Measurements from ENCODE around the gene CCDC167. TPM values are rescaled to one million over a fixed set of nuclear protein-coding genes. Genes with fewer than 3 reads are reported as not detected.

CCDC167 gene
- total RNA-seq, 4 donors from 2014 or later: 16.4 to 77.8 (median 41.6) TPM

DNA sequence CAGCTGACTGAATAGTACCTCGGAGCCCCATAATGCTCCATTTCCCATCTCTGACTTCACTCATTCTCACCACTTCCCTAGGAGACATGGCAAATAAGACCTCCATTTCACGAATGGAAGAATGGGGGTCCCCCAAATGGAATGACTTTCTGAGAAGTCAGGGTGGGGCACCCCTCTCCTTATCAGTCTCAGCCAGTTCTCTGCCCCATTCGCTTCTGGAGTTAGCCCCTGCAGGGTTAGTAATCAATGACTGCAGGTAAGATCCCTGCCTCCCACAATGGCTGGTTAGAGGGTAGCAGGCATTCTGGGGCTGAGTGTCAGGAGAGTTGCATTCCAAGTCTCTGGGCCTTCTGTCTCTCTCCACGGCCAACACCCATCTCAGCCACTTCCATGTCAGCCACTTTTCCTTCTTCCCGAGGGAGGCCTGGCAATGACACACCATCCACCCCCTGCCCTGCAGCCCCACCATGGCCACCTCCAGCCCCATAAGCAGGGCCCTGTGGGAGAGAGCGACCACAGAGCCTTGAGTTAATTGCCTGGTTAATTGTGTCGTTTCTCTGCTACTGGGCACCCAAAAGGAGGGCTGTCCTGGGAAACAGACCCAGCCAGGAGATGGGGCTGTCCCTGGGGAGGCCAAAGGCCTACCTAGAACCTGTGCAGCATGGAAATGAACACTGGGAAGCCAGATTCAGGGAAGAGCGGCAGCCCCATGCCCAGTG, 13.4 kb downstream of the CCDC167 start:
- intact Hi-C loops (cut with DNase I): loop anchor here (10.0 kb wide), 1 partner anchor 209 kb away; the partner anchor contains the start of gene MDGA1
- WGBS, 2 donors: 83 to 91% methylated on average over 2 to 7 of the region's 8 CpGs
- Histone ChIP-seq H3K4me3 (no peak overlapping the region), H3K27me3 (no peaks in the 10 kb centered on the region), H3K4me1 (peaks cover 0 to 24% (median 3%) of the 10 kb centered on the region in 3 donors), H3K27ac (no peak overlapping the region), H3K36me3 (peaks cover 5 to 41% (median 14%) of the 10 kb centered on the region in 3 donors), H3K9me3 (no peaks in the 10 kb centered on the region)
- TF ChIP-seq, protein P1, sequence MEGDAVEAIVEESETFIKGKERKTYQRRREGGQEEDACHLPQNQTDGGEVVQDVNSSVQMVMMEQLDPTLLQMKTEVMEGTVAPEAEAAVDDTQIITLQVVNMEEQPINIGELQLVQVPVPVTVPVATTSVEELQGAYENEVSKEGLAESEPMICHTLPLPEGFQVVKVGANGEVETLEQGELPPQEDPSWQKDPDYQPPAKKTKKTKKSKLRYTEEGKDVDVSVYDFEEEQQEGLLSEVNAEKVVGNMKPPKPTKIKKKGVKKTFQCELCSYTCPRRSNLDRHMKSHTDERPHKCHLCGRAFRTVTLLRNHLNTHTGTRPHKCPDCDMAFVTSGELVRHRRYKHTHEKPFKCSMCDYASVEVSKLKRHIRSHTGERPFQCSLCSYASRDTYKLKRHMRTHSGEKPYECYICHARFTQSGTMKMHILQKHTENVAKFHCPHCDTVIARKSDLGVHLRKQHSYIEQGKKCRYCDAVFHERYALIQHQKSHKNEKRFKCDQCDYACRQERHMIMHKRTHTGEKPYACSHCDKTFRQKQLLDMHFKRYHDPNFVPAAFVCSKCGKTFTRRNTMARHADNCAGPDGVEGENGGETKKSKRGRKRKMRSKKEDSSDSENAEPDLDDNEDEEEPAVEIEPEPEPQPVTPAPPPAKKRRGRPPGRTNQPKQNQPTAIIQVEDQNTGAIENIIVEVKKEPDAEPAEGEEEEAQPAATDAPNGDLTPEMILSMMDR (IDR thresholded peaks at IDR 0.05): no peak
- TF ChIP-seq POLR2A (IDR thresholded peaks at IDR 0.05): no peak
- DNase-seq: no peak

DNA sequence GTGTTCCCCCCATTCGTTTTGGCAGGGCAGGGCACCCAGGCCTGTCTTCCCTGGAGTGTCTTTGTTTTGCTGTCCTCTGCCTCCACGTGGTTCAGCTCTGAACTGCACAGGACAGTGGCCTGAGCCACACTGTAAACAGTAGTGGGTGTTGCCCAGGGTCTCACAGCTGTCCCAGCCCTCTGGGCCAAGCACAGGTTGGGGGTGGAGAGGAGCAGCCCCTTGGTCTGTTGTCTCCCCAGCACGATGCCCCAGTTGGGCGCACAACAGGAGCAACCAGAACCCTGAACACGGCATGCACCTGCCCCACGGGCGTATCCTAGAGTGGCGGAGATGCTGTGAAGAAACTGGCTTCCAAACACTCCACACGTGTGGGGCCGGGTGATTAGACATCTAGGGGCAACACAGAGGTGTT, 14.4 kb downstream of the CCDC167 start:
- peaks cover 5 to 51% (median 22%) of the 10 kb centered on the region in 3 donors for H3K36me3 ChIP-seq
- H3K4me3 ChIP-seq: no peak overlapping the region
- peaks cover 0 to 15% (median 3%) of the 10 kb centered on the region in 3 donors for H3K4me1 ChIP-seq
- TF ChIP-seq, protein P1 (IDR thresholded peaks at IDR 0.05): peak in 1 of 6 experiments; percentile 29
- TF ChIP-seq POLR2A (IDR thresholded peaks at IDR 0.05): no peak
- intact Hi-C loops (cut with DNase I): loop anchor here (10.0 kb wide), 1 partner anchor 210 kb away; the partner anchor contains the start of gene MDGA1
- WGBS, 2 donors: 68 to 91% methylated on average over 5 to 6 of the region's 10 CpGs
- no peaks in the 10 kb centered on the region for H3K9me3 ChIP-seq
- no peaks in the 10 kb centered on the region for H3K27me3 ChIP-seq
- DNase-seq: no peak
- H3K27ac ChIP-seq: no peak overlapping the region

- H3K36me3 ChIP-seq: peaks cover 5 to 56% (median 27%) of the 10 kb centered on the region in 3 donors
- TF ChIP-seq POLR2A (IDR thresholded peaks at IDR 0.05): no peak
- H3K27me3 ChIP-seq: no peaks in the 10 kb centered on the region
- H3K4me1 ChIP-seq: peaks cover 0 to 9% (median 3%) of the 10 kb centered on the region in 3 donors
- no peaks in the 10 kb centered on the region for H3K9me3 ChIP-seq
- WGBS, 2 donors: 88 to 95% methylated on average over 3 of the region's 7 CpGs
- no peak for DNase-seq
- no peak overlapping the region for H3K4me3 ChIP-seq
- intact Hi-C loops (cut with DNase I): loop anchor here (5.0 to 10.0 kb wide), 2 partner anchors 83 to 210 kb away; partner anchors contain the start of gene MDGA1
- H3K27ac ChIP-seq: no peak overlapping the region
Observed at GRCh38 chr6:37484786-37485170, 14.9 kb downstream of the CCDC167 start.

DNA sequence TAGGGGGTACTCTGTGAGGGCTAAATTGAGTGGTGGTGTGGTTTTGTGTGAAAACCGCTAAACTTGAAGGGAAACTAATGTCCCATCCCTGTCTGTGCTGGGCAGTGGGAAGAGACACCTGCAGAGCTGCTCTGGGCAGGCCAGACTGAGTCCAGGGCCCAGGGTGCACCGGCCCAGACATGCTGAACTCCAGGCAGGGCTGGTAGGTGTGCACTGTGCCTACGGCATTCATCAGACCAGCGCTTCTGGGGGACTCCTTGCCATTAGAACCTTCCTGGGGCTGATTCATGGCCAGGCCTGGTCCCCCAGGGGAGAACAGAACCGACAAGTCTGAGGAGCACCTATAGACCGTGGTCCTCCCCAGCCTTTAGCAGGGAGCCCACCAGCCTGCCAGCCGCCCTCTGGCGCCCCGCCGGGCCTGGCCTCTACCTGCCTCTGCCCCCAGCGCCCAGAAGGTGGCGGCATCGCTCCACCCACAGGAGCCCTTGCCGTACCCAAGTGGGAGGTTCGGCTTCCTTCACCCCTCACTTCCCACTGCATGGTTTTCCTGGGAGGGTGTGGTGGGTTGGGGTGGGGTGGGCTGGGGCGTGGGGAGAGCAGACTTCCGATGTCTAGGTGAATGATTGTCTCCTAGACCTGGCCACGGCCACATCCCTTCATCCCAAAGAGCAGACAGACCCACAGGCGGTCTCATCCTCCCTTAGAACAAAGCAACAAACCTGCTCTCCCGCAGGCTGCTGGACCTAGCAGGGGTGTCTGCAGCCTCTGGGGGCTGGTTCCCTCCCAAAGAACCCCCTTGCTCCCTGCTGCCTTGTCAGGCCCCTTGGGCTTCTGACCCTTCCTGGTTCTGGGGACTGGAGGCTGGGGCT, 15.5 kb downstream of the CCDC167 start:
- DNase-seq: no peak
- H3K4me1 ChIP-seq: peaks cover 0 to 7% (median 3%) of the 10 kb centered on the region in 3 donors
- peaks cover 5 to 63% (median 32%) of the 10 kb centered on the region in 3 donors for H3K36me3 ChIP-seq
- intact Hi-C loops (cut with DNase I): loop anchor here (5.0 to 10.0 kb wide), 2 partner anchors 83 to 211 kb away; partner anchors contain the start of gene MDGA1
- no peaks in the 10 kb centered on the region for H3K27me3 ChIP-seq
- TF ChIP-seq, protein P1 (IDR thresholded peaks at IDR 0.05): peak; percentile 71 to 91 (median 80)
- no peak for TF ChIP-seq POLR2A (IDR thresholded peaks at IDR 0.05)
- no peaks in the 10 kb centered on the region for H3K9me3 ChIP-seq
- H3K27ac ChIP-seq: no peak overlapping the region
- WGBS, 2 donors: 59% methylated on average over 7 of the region's 20 CpGs; no CpG with 5 or more reads in 1 of the 2 donors
- H3K4me3 ChIP-seq: no peak overlapping the region

GRCh38 chr6:37483252-37483901, 16.3 kb downstream of the CCDC167 start:
- H3K36me3 ChIP-seq: peaks cover 5 to 70% (median 34%) of the 10 kb centered on the region in 3 donors
- peaks cover 0 to 7% (median 3%) of the 10 kb centered on the region in 3 donors for H3K4me1 ChIP-seq
- H3K27ac ChIP-seq: no peak overlapping the region
- no peaks in the 10 kb centered on the region for H3K27me3 ChIP-seq
- no peak for DNase-seq
- intact Hi-C loops (cut with DNase I): loop anchor here (5.0 to 10.0 kb wide), 2 partner anchors 84 to 211 kb away; partner anchors contain the start of gene MDGA1
- TF ChIP-seq, protein P1 (IDR thresholded peaks at IDR 0.05): no peak
- TF ChIP-seq POLR2A (IDR thresholded peaks at IDR 0.05): no peak
- no peaks in the 10 kb centered on the region for H3K9me3 ChIP-seq
- H3K4me3 ChIP-seq: no peak overlapping the region
- 86 to 91% methylated on average over 4 to 6 of the region's 11 CpGs for WGBS, 2 donors

All from esophagus squamous epithelium (tissue), 5 donors.